OCI-LY7 (cell line): Measurements from ENCODE around the gene HAPLN2. TPM values are rescaled to one million over a fixed set of nuclear protein-coding genes. Genes with fewer than 3 reads are reported as not detected.

Experiments used
- BruUV-seq: library from RNA; stranded (reverse); fragments of 400-500 nt; replicated peaks from 2 replicates; lab custom pipeline; 2021; lab: Mats Ljungman, UMichigan
- CTCF ChIA-PET: fragments of 300-600 bp; sonication (Branson Sonifier 250); formaldehyde crosslinking; loops from one replicate; lab custom pipeline; 2022; ENCODE audit warnings: antibody characterized with exemption; ENCODE audit not compliant: unreplicated experiment; lab: Charles Lee
- POLR2A ChIA-PET: fragments of 300-600 bp; sonication (Branson Sonifier 250); formaldehyde crosslinking; loops from one replicate; lab custom pipeline; 2022; ENCODE audit warnings: antibody characterized with exemption; lab: Charles Lee
- DNase-seq: peaks from one replicate; pipeline ENCODE4 v3.0.0-alpha.2; 2015; ENCODE audit warnings: low spot score
- H2AFZ ChIP-seq: fragments of 200-600 bp; sonication (generic), shearing (Covaris generic); 2 replicates; pipeline ENCODE4 v1.6.1; 2014; ENCODE audit warnings: mild to moderate bottlenecking, antibody characterized with exemption, low read length, moderate library complexity
- H3K27ac ChIP-seq: fragments of 200-600 bp; sonication (generic); 2 replicates; pipeline ENCODE4 v1.5.1; 2014; ENCODE audit warnings: mixed run types, low read depth, mild to moderate bottlenecking, moderate library complexity, low read length, inconsistent platforms; ENCODE audit not compliant: poor library complexity, severe bottlenecking
- H3K36me3 ChIP-seq: fragments of 200-600 bp; sonication (generic); 2 replicates; pipeline ENCODE4 v1.6.1; 2014; ENCODE audit warnings: mild to moderate bottlenecking, antibody characterized with exemption, low read length, moderate library complexity, mixed read lengths; ENCODE audit not compliant: insufficient read depth
- H3K4me1 ChIP-seq: fragments of 200-600 bp; sonication (generic); 2 replicates; pipeline ENCODE4 v1.5.1; 2014; ENCODE audit warnings: mild to moderate bottlenecking, low read length; ENCODE audit not compliant: insufficient read depth, poor library complexity, severe bottlenecking
- H3K4me2 ChIP-seq: fragments of 200-600 bp; sonication (generic); 2 replicates; pipeline ENCODE4 v1.6.1; 2014; ENCODE audit warnings: mild to moderate bottlenecking, low read length
- H3K4me3 ChIP-seq: fragments of 200-600 bp; sonication (generic); 2 replicates; pipeline ENCODE4 v1.5.1; 2014; ENCODE audit warnings: mild to moderate bottlenecking, low read depth, low read length; ENCODE audit not compliant: poor library complexity, severe bottlenecking
- H3K79me2 ChIP-seq: fragments of 200-600 bp; sonication (generic); 2 replicates; pipeline ENCODE4 v1.6.1; 2016; ENCODE audit warnings: low read depth, mild to moderate bottlenecking, low read length, moderate library complexity, mixed read lengths; ENCODE audit not compliant: insufficient read depth
- H3K9me2 ChIP-seq: fragments of 200-600 bp; sonication (generic); 2 replicates; pipeline ENCODE4 v1.6.1; 2016; ENCODE audit warnings: mild to moderate bottlenecking, low read length, mixed read lengths; ENCODE audit not compliant: insufficient read depth
- H3K9me3 ChIP-seq: fragments of 200-600 bp; sonication (generic); 2 replicates; pipeline ENCODE4 v1.6.1; 2014; ENCODE audit warnings: mild to moderate bottlenecking, mixed run types, low read length, mixed read lengths
- H4K20me1 ChIP-seq: fragments of 200-600 bp; sonication (generic); 2 replicates; pipeline ENCODE4 v1.6.1; 2014; ENCODE audit warnings: mild to moderate bottlenecking, antibody characterized with exemption, low read length, moderate library complexity, mixed read lengths; ENCODE audit not compliant: insufficient read depth
- EZH2phosphoT487 ChIP-seq: fragments of 200-600 bp; sonication (generic); IDR thresholded peaks from 2 replicates; pipeline ENCODE4 v1.6.1; 2018; ENCODE audit warnings: low read depth, borderline replicate concordance, mild to moderate bottlenecking, mixed run types, antibody characterized with exemption, low read length, moderate library complexity, mixed read lengths
- intact Hi-C: fragments of 100-400 bp; cut with micrococcal nuclease; formaldehyde crosslinking; loops from one replicate; pipeline ENCODE4 v1.10.0; 2022; ENCODE audit not compliant: unreplicated experiment
- total RNA-seq, 2 experiments: library from RNA; depleted of rRNA in 1 of 2; stranded (reverse); fragments of >200 nt in 1 of 2; shearing (Covaris generic) in 1 of 2; gene quantifications; 2 replicates each; pipeline ENCODE4 v1.2.3, GENCODE V29; 2014 to 2022
- TF ChIP-seq, protein P1 (sequence below): fragments of 200-600 bp; sonication (generic); conservative IDR thresholded peaks from 2 replicates; pipeline ENCODE4 v1.5.1; 2014; ENCODE audit warnings: mild to moderate bottlenecking, antibody characterized with exemption, low read length, moderate library complexity, mixed read lengths

HAPLN2 gene
- total RNA-seq, 2 experiments from 2014 or later: 0.41 to 1.1 TPM

DNA sequence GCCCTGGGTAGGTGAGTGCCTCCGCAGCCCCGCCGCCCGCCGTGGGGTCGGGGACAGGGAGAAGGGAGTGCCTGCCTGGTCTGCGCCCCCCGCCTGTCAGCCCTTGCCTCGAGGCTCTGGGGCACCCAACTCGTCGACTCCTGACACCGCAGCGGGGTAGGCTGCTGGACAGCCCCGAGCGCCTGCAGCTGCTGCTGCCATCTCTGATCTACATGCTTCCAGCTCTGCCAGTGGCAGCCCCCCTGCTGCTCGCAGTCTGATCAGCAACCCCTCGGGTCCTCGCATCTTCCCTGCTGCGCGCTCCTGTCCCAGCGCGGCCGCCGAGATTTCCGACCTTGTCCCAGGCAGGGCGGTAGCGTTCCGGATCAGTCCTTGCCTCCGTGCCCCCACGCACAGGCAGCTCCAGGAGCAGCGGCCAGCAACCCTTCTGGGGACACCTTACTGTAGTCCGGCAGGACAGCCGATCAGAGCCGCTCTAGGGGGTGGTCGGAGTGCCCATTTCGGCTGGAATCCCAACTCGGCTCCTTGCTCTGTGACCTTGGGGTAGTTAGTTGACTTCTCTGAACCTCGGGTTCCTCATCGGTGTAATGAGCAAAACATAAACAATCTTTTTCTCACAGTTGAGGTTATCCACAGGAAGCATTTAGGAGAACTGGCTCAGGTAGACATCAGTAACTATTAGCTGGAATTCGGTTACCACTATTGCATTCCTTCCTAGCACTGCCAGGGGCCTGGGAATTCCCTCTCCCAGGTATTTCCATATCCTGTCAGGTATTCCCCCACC, 23.2 kb downstream of the HAPLN2 start:
- ChIA-PET POLR2A (no interaction called here), CTCF (no interaction called here)
- H2AFZ ChIP-seq: no peak overlapping the region
- no peaks in the 10 kb centered on the region for H4K20me1 ChIP-seq
- no peaks in the 10 kb centered on the region for H3K4me1 ChIP-seq
- DNase-seq: no peak
- no peaks in the 10 kb centered on the region for H3K9me2 ChIP-seq
- H3K4me3 ChIP-seq: no peak overlapping the region
- H3K9me3 ChIP-seq: no peaks in the 10 kb centered on the region
- H3K36me3 ChIP-seq: no peaks in the 10 kb centered on the region
- no TSS peak for BruUV-seq
- TF ChIP-seq, protein P1, sequence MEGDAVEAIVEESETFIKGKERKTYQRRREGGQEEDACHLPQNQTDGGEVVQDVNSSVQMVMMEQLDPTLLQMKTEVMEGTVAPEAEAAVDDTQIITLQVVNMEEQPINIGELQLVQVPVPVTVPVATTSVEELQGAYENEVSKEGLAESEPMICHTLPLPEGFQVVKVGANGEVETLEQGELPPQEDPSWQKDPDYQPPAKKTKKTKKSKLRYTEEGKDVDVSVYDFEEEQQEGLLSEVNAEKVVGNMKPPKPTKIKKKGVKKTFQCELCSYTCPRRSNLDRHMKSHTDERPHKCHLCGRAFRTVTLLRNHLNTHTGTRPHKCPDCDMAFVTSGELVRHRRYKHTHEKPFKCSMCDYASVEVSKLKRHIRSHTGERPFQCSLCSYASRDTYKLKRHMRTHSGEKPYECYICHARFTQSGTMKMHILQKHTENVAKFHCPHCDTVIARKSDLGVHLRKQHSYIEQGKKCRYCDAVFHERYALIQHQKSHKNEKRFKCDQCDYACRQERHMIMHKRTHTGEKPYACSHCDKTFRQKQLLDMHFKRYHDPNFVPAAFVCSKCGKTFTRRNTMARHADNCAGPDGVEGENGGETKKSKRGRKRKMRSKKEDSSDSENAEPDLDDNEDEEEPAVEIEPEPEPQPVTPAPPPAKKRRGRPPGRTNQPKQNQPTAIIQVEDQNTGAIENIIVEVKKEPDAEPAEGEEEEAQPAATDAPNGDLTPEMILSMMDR: no peak
- TF ChIP-seq EZH2phosphoT487: no peak
- intact Hi-C loops: no loop called here
- H3K4me2 ChIP-seq: no peak overlapping the region
- H3K79me2 ChIP-seq: no peaks in the 10 kb centered on the region
- H3K27ac ChIP-seq: no peak overlapping the region

DNA sequence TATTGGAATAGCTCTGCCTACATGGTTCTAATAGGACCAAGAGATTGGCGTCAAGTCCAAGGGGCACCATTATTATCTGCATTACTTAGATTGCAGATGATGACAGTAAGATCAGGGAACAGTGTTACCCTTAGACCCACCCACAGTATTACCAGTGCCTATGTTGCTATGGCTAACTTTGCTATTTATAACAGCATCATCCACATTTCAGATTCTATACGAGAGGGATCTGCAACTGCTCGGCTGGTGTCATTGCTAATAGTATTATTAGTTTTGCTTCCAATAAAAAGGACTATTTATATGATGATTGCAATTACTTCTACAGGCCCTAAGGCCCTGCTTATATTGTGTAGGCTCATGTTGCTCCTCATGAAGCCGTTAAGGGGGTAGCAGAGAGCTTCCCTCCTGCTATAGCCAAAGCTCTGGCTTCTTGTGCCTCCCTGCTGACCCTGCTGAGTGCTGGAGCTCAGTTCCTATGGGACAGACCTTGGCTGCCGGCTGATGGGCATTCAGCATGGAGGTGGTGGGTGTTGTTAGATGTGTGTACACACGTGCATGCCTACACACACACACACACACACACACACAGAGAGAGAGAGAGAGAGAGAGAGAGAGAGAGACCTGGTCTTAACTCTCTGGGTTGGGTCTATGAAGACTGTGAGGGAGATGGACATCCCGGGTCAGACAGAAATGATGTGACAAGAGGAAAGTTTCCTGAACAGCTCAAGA, 24.0 kb downstream of the HAPLN2 start:
- Histone ChIP-seq H3K36me3 (no peaks in the 10 kb centered on the region), H4K20me1 (no peaks in the 10 kb centered on the region), H3K4me1 (no peaks in the 10 kb centered on the region), H3K9me3 (no peaks in the 10 kb centered on the region), H2AFZ (no peak overlapping the region), H3K4me2 (no peak overlapping the region), H3K4me3 (no peak overlapping the region), H3K27ac (no peak overlapping the region), H3K9me2 (no peaks in the 10 kb centered on the region), H3K79me2 (no peaks in the 10 kb centered on the region)
- TF ChIP-seq, protein P1: no peak
- no peak for TF ChIP-seq EZH2phosphoT487
- intact Hi-C loops: no loop called here
- ChIA-PET POLR2A (interaction anchor here (0.6 kb wide), 1 partner anchor 219 kb away, joined by 4 read pairs; no protein-coding TSS in a partner anchor), CTCF (no interaction called here)
- no TSS peak for BruUV-seq
- DNase-seq: no peak
